ENCODE data around the gene DHRS7B. TPM values are rescaled to one million over a fixed set of nuclear protein-coding genes. Genes with fewer than 3 reads are reported as not detected.
A peak's percentile ranks its signal among the peaks of the same experiment; 100 is the strongest.

DHRS7B gene
- 17.8 and 24.2 TPM in 2 replicates for polyA plus RNA-seq (2012; rRNA removed)
- polyA plus RNA-seq (2012; cell fraction: cytosol; rRNA removed) = 9.8 and 11.1 TPM in 2 replicates
- polyA plus RNA-seq (2012; cell fraction: nucleus; rRNA removed) = 15.4 and 17.0 TPM in 2 replicates

GRCh38 chr17:21126645-21127508, at the start of gene DHRS7B:
Gene DHRS7B (plus strand): TSS chr17:21126964. CDS start chr17:21126972, 8 bp downstream.
- DNase-seq = peak; percentile 96
- H4K20me1 ChIP-seq (ENCODE audit: insufficient read depth) = no peaks in the 10 kb centered on the region
- CTCF ChIA-PET = interaction anchor here (0.6 to 7.0 kb wide), 6 partner anchors 8 to 386 kb away, joined by 3 to 91 read pairs (median 28); no protein-coding TSS in a partner anchor
- peaks cover 25% of the 10 kb centered on the region for H3K79me2 ChIP-seq (ENCODE audit: insufficient read depth)
- POLR2A ChIA-PET = no interaction called here
- no peaks in the 10 kb centered on the region for H3K9me2 ChIP-seq
- no peaks in the 10 kb centered on the region for H3F3A ChIP-seq (replicated peaks; ENCODE audit: insufficient read depth)
- under 1% methylated on average over 46 of the region's 66 CpGs for WGBS (ENCODE audit: low lambda C conversion rate)
- peaks cover 4 to 8% of the 10 kb centered on the region in 2 experiments; a peak in 3 of 4 replicates for H3K4me1 ChIP-seq (ENCODE audit: control insufficient read depth in 1 of 2, insufficient read depth in 2 of 2, low read depth in 1 of 2, low read length in 1 of 2)
- peak within 1 kb of the TSS; percentile 68 to 76 for H3K4me3 ChIP-seq (ENCODE audit: low read depth in 2 of 2, low read length in 1 of 2)
- no peaks in the 10 kb centered on the region for H3K27me3 ChIP-seq (ENCODE audit: insufficient read depth)
- no peaks in the 10 kb centered on the region for H3K9me3 ChIP-seq
- H3K9ac ChIP-seq = peak within 1 kb of the TSS; percentile 72
- peak within 1 kb of the TSS; percentile 93 for H2AFZ ChIP-seq (ENCODE audit: low read depth)
- TF ChIP-seq SMC3 (IDR thresholded peaks at IDR 0.05; ENCODE audit: low read depth, low read length) = no peak
- TF ChIP-seq TEAD4 (IDR thresholded peaks at IDR 0.05; ENCODE audit: borderline replicate concordance, insufficient read depth) = no peak
- peak; percentile 41; the same call in 1 of the 2 replicates for TF ChIP-seq MXI1 (IDR thresholded peaks at IDR 0.05; ENCODE audit: low read depth, low read length)
- no peak for TF ChIP-seq MEF2A (IDR thresholded peaks at IDR 0.05; ENCODE audit: borderline replicate concordance, low read depth)
- peak; percentile 31; the same call in 1 of the 2 replicates for TF ChIP-seq IRF3 (IDR thresholded peaks at IDR 0.05; ENCODE audit: low read depth, low read length)
- 0 out of 2 replicates have a peak, but pooled peaks have one; percentile 22 for TF ChIP-seq GATA2 (CRISPR knock-in tag; IDR thresholded peaks at IDR 0.05)
- TF ChIP-seq ZBTB33 (IDR thresholded peaks at IDR 0.05; ENCODE audit: borderline replicate concordance, low read depth) = no peak
- peak; percentile 81; the same call in 1 of the 2 replicates for TF ChIP-seq POLR2AphosphoS5 (IDR thresholded peaks at IDR 0.05; ENCODE audit: low read depth, low read length)
- TF ChIP-seq SIN3A (IDR thresholded peaks at IDR 0.05; ENCODE audit: borderline replicate concordance, low read depth, low read length) = peak; percentile 62; the same call in 1 of the 2 replicates
- TF ChIP-seq ELF1 (IDR thresholded peaks at IDR 0.05) = no peak; the same call in 1 of the 2 replicates
- TF ChIP-seq USF1 (IDR thresholded peaks at IDR 0.05; ENCODE audit: borderline replicate concordance, low read depth) = no peak
- TF ChIP-seq RFX5 (IDR thresholded peaks at IDR 0.05; ENCODE audit: low read length) = peak; percentile 74
- peak; percentile 83 for TF ChIP-seq PBX3 (IDR thresholded peaks at IDR 0.05)
- TF ChIP-seq MAX (IDR thresholded peaks at IDR 0.05; ENCODE audit: low read depth) = peak; percentile 61; the same call in 1 of the 2 replicates
- TF ChIP-seq TAF1 (IDR thresholded peaks at IDR 0.05; ENCODE audit: borderline replicate concordance, low read depth, low read length) = peak; percentile 13; the same call in 1 of the 2 replicates
- peak; percentile 92 for TF ChIP-seq NRF1 (IDR thresholded peaks at IDR 0.05; ENCODE audit: low read depth, low read length)
- TF ChIP-seq RCOR1 (IDR thresholded peaks at IDR 0.05; ENCODE audit: low read length) = peak; percentile 89; the same call in 1 of the 2 replicates
- peak; percentile 66 for TF ChIP-seq CHD2 (IDR thresholded peaks at IDR 0.05; ENCODE audit: low read length, partially characterized antibody)
- TF ChIP-seq RAD21 (IDR thresholded peaks at IDR 0.05; ENCODE audit: low read length) = no peak
- peak; percentile 80 for TF ChIP-seq GABPA (IDR thresholded peaks at IDR 0.05; ENCODE audit: low read depth)
- no peak for TF ChIP-seq EP300 (IDR thresholded peaks at IDR 0.05; ENCODE audit: borderline replicate concordance in 1 of 2, low read depth in 1 of 2, low read length in 1 of 2)
- peak within 1 kb of the TSS; percentile 88 for H3K4me2 ChIP-seq
- peak within 1 kb of the TSS; percentile 60 to 79; a peak in 3 of 4 replicates for H3K27ac ChIP-seq (ENCODE audit: low read depth in 2 of 2, low read length in 1 of 2)
- no peaks in the 10 kb centered on the region for H3K36me3 ChIP-seq (replicated peaks in 1 of 2; ENCODE audit: control insufficient read depth in 1 of 2, insufficient read depth in 2 of 2, low read length in 1 of 2)

Measured in SK-N-SH (cell line).